Activated CD4-positive, alpha-beta T cell treated with anti-CD3 and anti-CD28 coated beads for 48 hours (primary cell): Measurements from ENCODE around the gene CHST4.

Experiments
- DNase-seq: peaks from one replicate; pipeline ENCODE4 v3.0.0-alpha.2; 2020

Gene CHST4

GRCh38 chr16:71526111-71526631 is at the start of gene CHST4:
Gene CHST4, plus strand, starts transcription at chr16:71526426. Its CDS starts 10,252 bp downstream, at chr16:71536678.
- DNase-seq = peak; percentile 18

- no peak for DNase-seq
These were observed 49.6 kb upstream of the CHST4 start for GRCh38 chr16:71476457-71477124.

GRCh38 chr16:71479420-71479819 is 46.8 kb upstream of the CHST4 start:
- DNase-seq = no peak

- no peak for DNase-seq
These were observed 45.3 kb upstream of the CHST4 start for GRCh38 chr16:71480956-71481355.

- no peak for DNase-seq
These were observed 43.7 kb upstream of the CHST4 start for GRCh38 chr16:71482569-71482968.

- DNase-seq = peak; percentile 84
These were observed 42.0 kb upstream of the CHST4 start for GRCh38 chr16:71484006-71484893.

GRCh38 chr16:71489122-71489521 is 37.1 kb upstream of the CHST4 start, which contains the start of gene ZNF19:
Gene ZNF19, minus strand, starts transcription at chr16:71489324. Its CDS starts 7,210 bp downstream, at chr16:71482114.
- no peak for DNase-seq

GRCh38 chr16:71490361-71490760 is 35.9 kb upstream of the CHST4 start:
- DNase-seq = no peak

GRCh38 chr16:71491054-71491453 is 35.2 kb upstream of the CHST4 start:
- no peak for DNase-seq

- DNase-seq = no peak
These were observed 33.4 kb upstream of the CHST4 start for GRCh38 chr16:71492786-71493185.

- no peak for DNase-seq
These were observed 33.0 kb upstream of the CHST4 start for GRCh38 chr16:71493213-71493612.

- no peak for DNase-seq
These were observed 28.2 kb upstream of the CHST4 start for GRCh38 chr16:71498031-71498430.

- peak; percentile 60 for DNase-seq
These were observed 26.4 kb upstream of the CHST4 start for GRCh38 chr16:71499775-71500364.

GRCh38 chr16:71500964-71501363 is 25.3 kb upstream of the CHST4 start:
- DNase-seq = no peak

- DNase-seq = no peak
These were observed 24.7 kb upstream of the CHST4 start for GRCh38 chr16:71501547-71501946.

GRCh38 chr16:71504051-71504450 is 22.2 kb upstream of the CHST4 start:
- peak; percentile 44 for DNase-seq

- DNase-seq = no peak
These were observed 21.3 kb upstream of the CHST4 start for GRCh38 chr16:71504901-71505300.

GRCh38 chr16:71507061-71507460 is 19.2 kb upstream of the CHST4 start:
- no peak for DNase-seq

GRCh38 chr16:71513302-71513701 is 12.9 kb upstream of the CHST4 start:
- DNase-seq = no peak

GRCh38 chr16:71514476-71514875 is 11.8 kb upstream of the CHST4 start:
- no peak for DNase-seq

- no peak for DNase-seq
These were observed 11.2 kb upstream of the CHST4 start for GRCh38 chr16:71515026-71515425.

- DNase-seq = no peak
These were observed 5.7 kb upstream of the CHST4 start for GRCh38 chr16:71520550-71520949.
